ENCODE data around the gene SLC6A5. TPM values are rescaled to one million over a fixed set of nuclear protein-coding genes. Genes with fewer than 3 reads are reported as not detected.

SLC6A5 gene
- total RNA-seq, 4 donors from 2014 or later, result not detected

DNA sequence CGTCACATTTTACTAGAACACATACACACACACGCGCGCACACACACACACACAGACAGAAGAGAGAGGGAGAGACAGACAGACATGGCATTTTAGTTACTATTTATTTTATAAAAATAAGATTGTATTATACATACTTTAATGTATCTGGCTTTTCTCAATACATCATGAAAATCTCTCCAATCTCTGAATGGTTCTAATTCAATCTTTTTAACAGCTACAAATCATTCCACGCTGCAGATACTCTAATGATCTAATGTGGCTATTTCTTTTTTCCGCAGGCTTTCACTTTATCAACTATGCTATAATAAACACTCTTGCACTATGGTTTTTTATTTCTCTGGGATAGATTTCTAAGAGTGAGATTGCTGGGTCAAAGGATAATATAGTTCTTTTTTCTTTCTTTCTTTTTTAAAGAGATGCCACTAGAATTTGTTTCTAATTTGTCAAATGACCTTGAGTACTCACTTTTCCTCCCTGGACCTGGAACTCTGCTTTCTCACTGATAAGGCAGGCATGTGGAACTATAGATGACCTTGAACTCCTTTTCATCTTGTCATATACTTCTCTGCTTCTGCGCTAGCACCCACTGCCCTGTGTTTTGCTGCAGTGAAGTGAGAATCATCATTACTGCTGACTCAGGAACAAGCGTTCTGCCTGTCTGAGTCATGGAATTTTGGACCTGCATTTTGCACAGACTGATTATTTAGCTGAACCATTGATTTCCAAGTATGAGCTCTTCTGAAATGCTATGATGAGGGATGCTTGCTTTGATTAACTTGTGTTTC lies 4.9 kb upstream of the SLC6A5 start:
- TF ChIP-seq, protein P1, sequence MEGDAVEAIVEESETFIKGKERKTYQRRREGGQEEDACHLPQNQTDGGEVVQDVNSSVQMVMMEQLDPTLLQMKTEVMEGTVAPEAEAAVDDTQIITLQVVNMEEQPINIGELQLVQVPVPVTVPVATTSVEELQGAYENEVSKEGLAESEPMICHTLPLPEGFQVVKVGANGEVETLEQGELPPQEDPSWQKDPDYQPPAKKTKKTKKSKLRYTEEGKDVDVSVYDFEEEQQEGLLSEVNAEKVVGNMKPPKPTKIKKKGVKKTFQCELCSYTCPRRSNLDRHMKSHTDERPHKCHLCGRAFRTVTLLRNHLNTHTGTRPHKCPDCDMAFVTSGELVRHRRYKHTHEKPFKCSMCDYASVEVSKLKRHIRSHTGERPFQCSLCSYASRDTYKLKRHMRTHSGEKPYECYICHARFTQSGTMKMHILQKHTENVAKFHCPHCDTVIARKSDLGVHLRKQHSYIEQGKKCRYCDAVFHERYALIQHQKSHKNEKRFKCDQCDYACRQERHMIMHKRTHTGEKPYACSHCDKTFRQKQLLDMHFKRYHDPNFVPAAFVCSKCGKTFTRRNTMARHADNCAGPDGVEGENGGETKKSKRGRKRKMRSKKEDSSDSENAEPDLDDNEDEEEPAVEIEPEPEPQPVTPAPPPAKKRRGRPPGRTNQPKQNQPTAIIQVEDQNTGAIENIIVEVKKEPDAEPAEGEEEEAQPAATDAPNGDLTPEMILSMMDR (IDR thresholded peaks at IDR 0.05; ENCODE audit: low read depth), result no peak

DNA sequence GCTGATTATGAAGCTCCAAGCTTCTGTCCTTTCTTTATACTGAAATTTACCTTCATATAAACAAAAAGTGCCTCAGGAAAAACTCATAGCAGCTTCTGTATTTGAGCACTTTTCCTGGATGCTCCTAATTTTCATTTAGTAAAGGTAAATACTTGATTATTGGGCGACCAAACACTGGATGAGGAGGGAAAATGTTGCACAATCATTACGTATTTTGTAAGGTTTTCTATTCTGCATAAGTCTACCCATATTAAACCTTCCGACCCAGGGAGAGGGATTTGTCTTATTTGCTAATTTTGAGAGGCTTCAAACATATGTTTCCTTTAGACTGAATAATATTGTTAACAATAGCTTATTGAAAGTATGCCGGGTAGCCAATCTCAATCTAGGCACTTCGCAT lies 4.3 kb upstream of the SLC6A5 start:
- TF ChIP-seq, protein P1 (IDR thresholded peaks at IDR 0.05; ENCODE audit: low read depth), result no peak

DNA sequence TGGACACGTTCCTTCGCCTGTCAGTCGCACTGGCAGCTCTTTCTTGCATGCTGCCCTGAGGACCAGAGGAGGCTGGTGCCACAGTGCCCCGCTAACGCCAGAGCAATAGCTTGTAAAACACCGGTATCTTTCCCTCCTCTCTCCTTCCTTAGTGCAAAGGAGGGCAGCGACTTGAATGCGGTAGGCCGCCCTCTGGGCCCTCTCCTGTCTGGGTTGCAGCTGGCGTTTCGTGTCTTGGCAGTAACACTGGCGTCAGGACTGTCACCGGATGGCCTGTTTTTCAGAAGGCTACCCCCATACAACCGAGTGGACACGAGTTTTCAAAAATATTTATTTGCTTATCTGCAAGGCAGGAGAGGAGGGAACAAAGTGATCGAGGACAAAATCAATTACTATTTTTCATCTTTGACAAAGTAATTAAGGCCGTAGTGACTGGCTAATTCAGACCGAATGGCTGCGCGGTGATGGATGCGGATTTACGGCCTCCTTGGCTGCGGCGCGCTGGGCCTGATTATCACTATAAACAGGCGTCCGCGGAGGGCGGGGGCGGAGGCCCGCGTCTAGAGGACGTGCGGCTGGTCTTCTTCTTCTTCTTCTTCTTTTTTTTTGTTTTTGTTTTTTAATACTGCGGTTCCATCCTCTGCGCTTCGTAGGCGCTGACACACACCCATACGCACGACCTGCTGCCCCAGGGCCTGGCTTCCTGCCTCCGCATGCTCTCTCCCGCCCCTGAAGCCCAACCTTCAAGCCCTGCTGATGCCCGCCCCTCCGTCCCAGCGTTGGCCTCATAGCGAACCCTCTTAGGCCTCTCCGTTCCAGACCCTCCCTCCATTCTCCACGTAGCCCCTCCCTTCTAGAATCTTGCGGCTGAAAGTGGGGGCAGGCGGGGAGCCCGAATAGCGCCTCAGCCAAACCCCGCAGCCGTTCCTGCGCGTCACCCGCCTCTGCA lies 2.9 kb upstream of the SLC6A5 start:
- TF ChIP-seq, protein P1 (IDR thresholded peaks at IDR 0.05; ENCODE audit: low read depth), result no peak

DNA sequence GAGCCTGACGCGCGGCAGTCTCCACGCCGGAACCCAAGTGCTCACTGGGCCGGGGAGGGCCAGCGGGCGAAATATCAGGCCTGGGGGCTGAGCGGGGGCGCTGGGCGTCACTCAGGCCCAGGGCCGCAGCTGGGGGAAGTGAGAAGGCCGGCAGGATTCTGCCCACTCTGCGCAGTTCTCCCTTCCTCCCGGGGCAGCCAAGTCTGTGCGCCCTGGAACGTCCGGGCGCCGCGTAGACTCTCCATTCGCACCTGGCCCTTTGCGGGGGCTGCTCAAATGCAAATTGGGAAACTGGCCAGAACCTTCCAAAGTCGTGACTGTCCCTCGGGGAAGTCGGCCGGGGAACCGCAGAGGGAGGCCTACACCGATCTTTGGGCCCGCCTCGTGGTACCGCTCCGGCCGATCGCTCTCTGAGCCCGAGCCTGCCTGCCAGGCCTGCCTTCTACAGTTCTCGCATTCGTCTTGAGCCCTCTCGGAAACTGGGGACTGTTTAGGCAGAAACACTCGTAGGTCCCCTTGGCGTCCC lies 2.2 kb upstream of the SLC6A5 start:
- TF ChIP-seq, protein P1 (IDR thresholded peaks at IDR 0.05; ENCODE audit: low read depth), result no peak

DNA sequence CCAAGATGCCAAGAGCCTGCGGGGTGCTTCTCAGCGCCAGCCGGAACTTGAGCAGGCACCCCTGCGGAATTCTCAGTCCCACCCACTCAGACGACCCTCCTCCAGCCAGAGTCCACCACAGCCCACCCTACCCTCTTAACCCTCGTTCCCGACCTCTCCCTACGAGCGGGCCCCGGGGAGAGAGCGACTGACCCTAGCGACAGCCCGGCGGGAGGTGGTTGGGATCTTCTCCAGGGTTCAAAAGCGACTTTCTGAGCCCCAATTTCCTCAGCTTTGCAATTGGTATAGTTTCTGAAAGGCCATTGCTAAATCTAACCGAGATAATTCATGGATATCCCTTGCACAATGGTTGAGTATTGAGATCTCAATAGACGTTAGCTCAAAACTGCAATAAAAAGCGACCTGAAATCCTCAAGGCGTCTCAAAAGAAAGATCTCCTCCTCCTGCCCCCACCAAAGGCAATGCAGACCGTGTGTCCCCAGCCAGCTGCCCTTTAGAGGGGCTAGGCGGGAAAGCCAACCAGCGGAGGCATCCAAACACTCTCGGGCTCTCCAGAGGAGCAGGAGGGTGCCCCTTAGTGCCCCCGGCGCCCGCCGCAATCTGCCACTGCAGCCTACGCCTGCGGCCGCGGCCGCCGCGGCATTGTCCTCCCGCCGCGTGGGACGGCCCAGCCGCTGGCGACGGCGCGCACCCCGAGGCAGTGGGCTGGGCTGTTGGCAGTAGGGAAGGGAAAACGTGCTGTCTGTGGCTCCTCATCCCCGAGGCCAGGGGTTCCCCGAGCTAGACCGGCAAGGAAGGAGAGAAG lies 1.5 kb upstream of the SLC6A5 start:
- TF ChIP-seq, protein P1 (IDR thresholded peaks at IDR 0.05; ENCODE audit: low read depth), result no peak

DNA sequence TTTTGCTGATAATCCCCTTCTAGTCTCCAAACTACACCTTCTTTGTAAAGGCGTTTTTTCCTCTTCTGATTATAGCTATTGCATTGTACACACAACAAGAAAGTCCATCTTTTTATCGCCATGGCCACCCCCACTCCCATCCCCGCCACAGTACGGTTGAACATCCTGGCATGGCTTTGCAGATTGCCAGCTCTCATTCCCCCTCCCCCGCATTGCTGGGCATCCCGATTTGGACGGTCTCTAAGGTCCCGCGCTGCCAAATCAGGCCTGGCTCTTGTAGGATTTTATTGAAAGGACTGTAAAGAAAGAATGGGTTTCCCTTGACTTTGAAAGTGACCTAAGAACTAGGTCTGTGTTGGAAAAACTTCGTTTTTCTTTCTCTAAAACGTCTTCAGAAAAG lies 916 bp upstream of the SLC6A5 start:
- TF ChIP-seq, protein P1 (IDR thresholded peaks at IDR 0.05; ENCODE audit: low read depth), result no peak

Measured in subcutaneous adipose tissue (tissue), 4 donors.